ENCODE data around the gene PVALEF.

PVALEF gene

GRCh38 chr17:81231766-81232581, 66.7 kb downstream of the PVALEF start:
- H4K20me1 ChIP-seq (ENCODE audit: insufficient read depth, low read length), result no peaks in the 10 kb centered on the region
- no peak overlapping the region for H3K4me2 ChIP-seq (ENCODE audit: low read depth, low read length)
- H3K79me2 ChIP-seq (ENCODE audit: low read length), result peaks cover 19% of the 10 kb centered on the region
- no peaks in the 10 kb centered on the region for H3K9me3 ChIP-seq (replicated peaks; ENCODE audit: insufficient read depth, low read length)
- H3K27me3 ChIP-seq (replicated peaks; ENCODE audit: insufficient read depth, low read length), result no peaks in the 10 kb centered on the region
- H3K9ac ChIP-seq (ENCODE audit: low read length), result no peak overlapping the region
- no peaks in the 10 kb centered on the region for H3K4me1 ChIP-seq (ENCODE audit: low read length)
- H3K36me3 ChIP-seq (replicated peaks; ENCODE audit: insufficient read depth, low read length), result no peaks in the 10 kb centered on the region
- no peak for DNase-seq
- no peak overlapping the region for H3K27ac ChIP-seq (ENCODE audit: low read length)
- H2AFZ ChIP-seq (ENCODE audit: low read length), result no peak overlapping the region
- no peaks in the 10 kb centered on the region for H3F3A ChIP-seq (ENCODE audit: insufficient read depth, low read length)
- TF ChIP-seq CTCF (IDR thresholded peaks at IDR 0.05; ENCODE audit: low read length) (no peak), EZH2phosphoT487 (IDR thresholded peaks at IDR 0.05; ENCODE audit: low read length) (no peak), EZH2 (optimal IDR thresholded peaks at IDR 0.05; ENCODE audit: low read depth, low read length) (no peak)
- no peak overlapping the region for H3K4me3 ChIP-seq (ENCODE audit: low read length)
- H3K9me2 ChIP-seq (replicated peaks; ENCODE audit: insufficient read depth, low read length), result no peaks in the 10 kb centered on the region

All from MM.1S (cell line).